Endothelial cell of umbilical vein (primary cell): ENCODE data around the gene PTPRT. TPM values are rescaled to one million over a fixed set of nuclear protein-coding genes. Genes with fewer than 3 reads are reported as not detected.

ENCODE experiments used
- BruUV-seq: library from RNA; stranded (reverse); fragments of 400-500 nt; replicated peaks from 2 replicates; lab custom pipeline; 2021; lab: Mats Ljungman, UMichigan
- CTCF ChIA-PET: fragments of 300-600, 350-600 bp; sonication (Branson Sonifier 250); formaldehyde crosslinking; loops from one replicate; lab custom pipeline; 2021; ENCODE audit warnings: antibody characterized with exemption, inconsistent platforms; lab: Charles Lee
- POLR2A ChIA-PET: fragments of 300-600, 350-600 bp; sonication (Branson Sonifier 250); formaldehyde crosslinking; loops from one replicate; lab custom pipeline; 2021; ENCODE audit warnings: antibody characterized with exemption, inconsistent platforms; lab: Charles Lee
- DNase-seq: peaks from one replicate; pipeline ENCODE4 v3.0.0-alpha.2; 2011; ENCODE audit warnings: low read depth, low spot score
- FAIRE-seq: peaks from 2 replicates; lab custom pipeline; 2011; peaks lifted over from hg19 to GRCh38; lab: Jason Lieb, UNC
- H2AFZ ChIP-seq: 2 replicates; pipeline ENCODE4 v1.6.0; 2012; ENCODE audit warnings: low read depth, low read length, control low read depth, inconsistent platforms
- H3K27ac ChIP-seq: 2 replicates; pipeline ENCODE4 v1.5.1; 2011; ENCODE audit warnings: low read depth, mild to moderate bottlenecking, control low read depth, low read length, moderate library complexity; ENCODE audit not compliant: insufficient read depth
- H3K27me3 ChIP-seq, 2 experiments: 2 replicates each; pipeline versions ENCODE4 v1.6.0 to v1.6.1; 2011; ENCODE audit warnings: low read length in 2 of 2, mixed read lengths in 1 of 2; ENCODE audit not compliant: control insufficient read depth in 2 of 2, insufficient read depth in 2 of 2
- H3K36me3 ChIP-seq, 2 experiments: 2 replicates in 1 of 2; 3 replicates in 1 of 2; pipeline ENCODE4 v1.5.1; 2011; ENCODE audit warnings: low read length in 2 of 2, mild to moderate bottlenecking in 1 of 2, moderate library complexity in 1 of 2; ENCODE audit not compliant: control insufficient read depth in 2 of 2, insufficient read depth in 2 of 2; ENCODE audit errors: extremely low read depth in 1 of 2
- H3K4me1 ChIP-seq: 3 replicates; pipeline ENCODE4 v1.5.1; 2011; ENCODE audit warnings: mild to moderate bottlenecking, low read length; ENCODE audit not compliant: control insufficient read depth, insufficient read depth; ENCODE audit errors: extremely low read depth
- H3K4me2 ChIP-seq: 2 replicates; pipeline ENCODE4 v1.6.1; 2011; ENCODE audit warnings: low read length, control low read depth, mixed read lengths; ENCODE audit not compliant: insufficient read depth
- H3K4me3 ChIP-seq, 3 experiments: fragments of 200-600 bp in 1 of 3; sonication (generic), shearing (Covaris generic) in 1 of 3; replicated peaks in 1 of 3; 2 replicates each; pipeline ENCODE4 v1.5.1; 2011 to 2016; ENCODE audit warnings: control low read depth in 3 of 3, low read length in 3 of 3, mild to moderate bottlenecking in 2 of 3, inconsistent platforms in 1 of 3, low read depth in 1 of 3, moderate library complexity in 1 of 3; ENCODE audit not compliant: insufficient read depth in 1 of 3
- H3K79me2 ChIP-seq: 2 replicates; pipeline ENCODE4 v1.6.0; 2012; ENCODE audit warnings: low read length, inconsistent platforms; ENCODE audit not compliant: control insufficient read depth, insufficient read depth
- H3K9ac ChIP-seq: replicated peaks from 2 replicates; pipeline ENCODE3; 2011; ENCODE audit warnings: low read length, control low read depth; ENCODE audit not compliant: insufficient read depth; ENCODE audit errors: extremely low read depth
- H3K9me1 ChIP-seq: replicated peaks from 3 replicates; pipeline ENCODE4 v1.6.0; 2011; ENCODE audit warnings: mild to moderate bottlenecking, low read length; ENCODE audit not compliant: control insufficient read depth, insufficient read depth; ENCODE audit errors: extremely low read depth
- H3K9me3 ChIP-seq: replicated peaks from 2 replicates; pipeline ENCODE4 v1.5.1; 2012; ENCODE audit warnings: low read length, inconsistent platforms; ENCODE audit not compliant: control insufficient read depth, insufficient read depth
- H4K20me1 ChIP-seq: replicated peaks from 2 replicates; pipeline ENCODE3; 2011; ENCODE audit warnings: mild to moderate bottlenecking, low read length; ENCODE audit not compliant: control insufficient read depth, insufficient read depth; ENCODE audit errors: extremely low read depth
- CTCF ChIP-seq, 2 donors: IDR thresholded peaks; 1 replicate in 1 of 2; 2 replicates in 1 of 2; pipeline ENCODE4 v1.5.1; 2011; ENCODE audit warnings: low read length in 2 of 2, mild to moderate bottlenecking in 2 of 2, moderate library complexity in 2 of 2, control low read depth in 1 of 2, inconsistent platforms in 1 of 2, low read depth in 1 of 2; ENCODE audit not compliant: insufficient read depth in 1 of 2; ENCODE audit errors: extremely low read depth in 1 of 2
- EZH2 ChIP-seq: IDR thresholded peaks from 2 replicates; pipeline ENCODE4 v1.6.1; 2012; ENCODE audit warnings: borderline replicate concordance, low read depth, mild to moderate bottlenecking, moderate library complexity, low read length, inconsistent platforms; ENCODE audit not compliant: severe bottlenecking
- FOS ChIP-seq: IDR thresholded peaks from 2 replicates; pipeline ENCODE4 v1.6.1; 2011; ENCODE audit warnings: mild to moderate bottlenecking, low read length, moderate library complexity, borderline replicate concordance; ENCODE audit not compliant: insufficient read depth
- GATA2 ChIP-seq: IDR thresholded peaks from 2 replicates; pipeline ENCODE4 v1.7.0; 2011; ENCODE audit warnings: low read depth, mild to moderate bottlenecking, moderate library complexity, mixed read lengths, low read length; ENCODE audit not compliant: insufficient read length, insufficient read depth
- JUN ChIP-seq: IDR thresholded peaks from 2 replicates; pipeline ENCODE4 v1.6.1; 2011; ENCODE audit warnings: borderline replicate concordance, low read depth; ENCODE audit not compliant: insufficient read length, insufficient read depth
- MAX ChIP-seq: IDR thresholded peaks from 2 replicates; pipeline ENCODE4 v1.6.1; 2011; ENCODE audit not compliant: insufficient read depth, insufficient read length
- MYC ChIP-seq: IDR thresholded peaks from one replicate; pipeline ENCODE4 v1.6.1; 2011; ENCODE audit warnings: mild to moderate bottlenecking, low read depth, low read length
- POLR2A ChIP-seq: IDR thresholded peaks from 2 replicates; pipeline ENCODE4 v1.6.1; 2012; ENCODE audit warnings: low read depth, mild to moderate bottlenecking, control low read depth, low read length
- POLR2AphosphoS5 ChIP-seq: IDR thresholded peaks from 2 replicates; pipeline ENCODE4 v1.6.1; 2012; ENCODE audit warnings: low read depth, mild to moderate bottlenecking, control low read depth, low read length, moderate library complexity; ENCODE audit not compliant: insufficient read depth
- dilution Hi-C: fragments of 300-500 bp; cut with MboI; formaldehyde crosslinking; loops from one replicate; pipeline ENCODE4 v1.15.0; 2019; ENCODE audit warnings: low sequenced_read_pairs; ENCODE audit not compliant: extremely low pct_ligation_motif_present
- intact Hi-C: fragments of 100-400 bp; cut with micrococcal nuclease; formaldehyde crosslinking; loops from one replicate; pipeline ENCODE4 v1.10.0; 2022
- polyA plus RNA-seq, 4 experiments: library from polyadenylated mRNA; depleted of rRNA in 3 of 4; stranded (reverse) in 3 of 4; unstranded in 1 of 4; fragments of >200 nt; gene quantifications; 2 replicates each; pipeline versions ENCODE4 v1.2.1 to v1.2.3, GENCODE V29; 2011 to 2012; ENCODE audit warnings: missing spikeins in 1 of 4
- total RNA-seq: library from RNA; stranded (reverse); gene quantifications from 2 replicates; pipeline ENCODE4 v1.2.3, GENCODE V29; 2021

PTPRT gene
- total and polyA plus RNA-seq, 2 donors (not counting 3 experiments of a cell fraction or from before 2014, with no cell fraction given): not detected

GRCh38 chr20:42376131-42376530 lies 813.6 kb downstream of the PTPRT start:
- BruUV-seq: no TSS peak

More at GRCh38 chr20:42376131-42376530, 813.6 kb downstream of the PTPRT start:
- Histone ChIP-seq H3K4me2 (no peak overlapping the region), H3K36me3 (no peaks in the 10 kb centered on the region), H3K9me3 (peaks cover 2% of the 10 kb centered on the region), H3K27ac (no peak overlapping the region), H2AFZ (no peak overlapping the region), H3K4me3 (no peak overlapping the region), H3K9ac (no peak overlapping the region), H3K79me2 (no peaks in the 10 kb centered on the region), H3K27me3 (no peaks in the 10 kb centered on the region), H3K4me1 (no peaks in the 10 kb centered on the region), H3K9me1 (no peaks in the 10 kb centered on the region), H4K20me1 (no peaks in the 10 kb centered on the region)
- no peak for TF ChIP-seq MYC
- TF ChIP-seq GATA2: no peak
- TF ChIP-seq FOS: no peak
- no peak for TF ChIP-seq POLR2AphosphoS5
- no peak for TF ChIP-seq JUN
- no peak for TF ChIP-seq EZH2
- no peak for TF ChIP-seq CTCF (IDR thresholded peaks at IDR 0.05; ENCODE audit: extremely low read depth in 1 of 2, insufficient read depth in 1 of 2, low read depth in 1 of 2, low read length in 2 of 2)
- no peak for TF ChIP-seq MAX
- TF ChIP-seq POLR2A: no peak
- DNase-seq: no peak
- intact Hi-C loops (no loop called here), dilution Hi-C loops (no loop called here)
- FAIRE-seq: no peak
- POLR2A ChIA-PET: no interaction called here
- CTCF ChIA-PET: no interaction called here
